Fibroblast of peridontal ligament (primary cell): Measurements from ENCODE around the gene NOP53.
"Not testable (repeated sequence)": the region's sequence is repeated elsewhere in the genome, so short reads cannot be mapped to it uniquely, and the experiment has no call there.

Experiments used
- DNase-seq: peaks from one replicate; pipeline ENCODE4 v3.0.0-alpha.2; 2010; ENCODE audit errors: extremely low read depth

The NOP53 gene

DNA sequence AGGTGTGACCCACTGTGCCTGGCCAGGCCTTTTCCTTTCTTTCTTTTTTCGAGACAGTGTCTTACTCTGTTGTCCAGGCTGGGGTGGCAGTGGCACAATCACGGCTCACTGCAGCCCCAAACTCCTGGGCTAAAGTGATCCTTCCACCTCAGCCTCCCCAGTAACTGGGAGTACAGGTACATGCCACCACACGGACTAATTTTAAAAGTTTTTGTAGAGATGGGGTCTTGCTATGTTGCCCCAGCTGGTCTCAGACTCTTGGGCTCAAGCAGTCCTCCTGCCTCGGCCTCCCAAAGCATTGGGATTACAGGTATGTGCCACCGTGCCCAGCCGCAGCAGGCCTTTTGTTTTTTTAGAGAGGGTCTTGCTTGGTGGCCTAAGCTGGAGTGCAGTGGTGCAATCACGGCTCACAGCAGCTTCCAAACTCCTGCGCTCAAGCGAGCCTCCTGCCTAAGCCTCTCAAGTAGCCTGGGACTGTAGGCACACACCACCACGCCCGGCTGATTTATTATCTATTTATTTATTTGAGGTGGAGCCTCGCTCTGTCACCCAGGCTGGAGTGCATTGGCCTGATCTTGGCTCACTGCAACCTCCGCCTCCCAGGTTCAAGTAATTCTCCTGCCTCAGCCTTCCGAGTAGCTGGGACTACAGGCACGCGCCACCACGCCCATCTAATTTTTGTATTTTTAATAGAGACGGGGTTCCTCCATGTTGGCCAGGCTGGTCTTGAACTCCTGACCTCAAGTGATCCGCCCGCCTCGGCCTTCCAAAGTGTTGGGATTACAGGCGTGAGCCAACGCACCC is 32.1 kb downstream of the NOP53 start:
- not testable (repeated sequence) for DNase-seq

DNA sequence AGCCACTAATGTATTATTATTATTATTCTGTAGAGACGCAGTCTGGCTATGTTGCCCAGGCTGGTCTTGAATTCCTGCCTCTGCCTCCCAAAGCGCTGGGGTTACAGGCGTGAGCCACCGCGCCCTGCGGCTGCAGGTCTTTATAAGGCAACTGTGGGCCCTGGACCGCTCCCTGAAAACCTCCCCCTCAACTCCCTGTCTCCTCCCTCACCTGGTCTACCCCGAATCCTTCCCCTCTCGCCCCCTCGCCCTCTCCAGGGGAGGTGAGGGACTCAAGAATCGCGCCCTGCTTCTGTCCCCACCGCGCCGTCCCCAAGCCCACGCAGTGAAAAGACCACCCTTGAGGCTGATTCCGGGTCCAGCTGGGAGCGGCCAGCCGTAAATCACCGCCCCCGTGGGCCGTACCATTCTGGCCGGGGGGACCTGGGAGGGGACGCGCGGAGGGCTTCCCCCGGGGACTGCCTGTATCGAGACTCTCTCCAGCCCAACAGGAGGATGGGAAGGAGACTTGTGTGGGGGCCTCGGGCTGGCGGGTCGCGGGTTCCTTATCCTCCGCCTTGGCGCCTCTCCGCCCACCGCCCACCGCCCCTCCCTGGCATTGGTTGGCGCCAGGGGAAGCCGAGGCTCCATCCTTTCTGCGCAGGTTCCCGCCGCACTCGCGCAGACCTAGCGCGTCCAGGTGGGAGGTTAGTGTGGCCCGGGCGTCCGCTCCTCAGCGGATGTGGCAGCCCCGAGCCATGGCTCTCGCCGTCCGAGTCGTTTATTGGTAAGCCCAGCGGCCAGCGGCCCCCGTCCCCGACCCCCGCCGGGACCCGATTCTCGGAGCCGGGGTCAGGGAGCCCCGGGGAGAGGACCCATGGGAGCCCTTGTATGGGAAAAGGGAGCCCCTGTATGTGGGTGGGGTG is 33.0 kb downstream of the NOP53 start, which contains the start of gene SELENOW:
Gene SELENOW, plus strand, starts transcription at position 655 of the 905 bp plus-strand sequence. Its CDS starts 83 bp downstream, at position 738.
- DNase-seq, result peak; percentile 60

DNA sequence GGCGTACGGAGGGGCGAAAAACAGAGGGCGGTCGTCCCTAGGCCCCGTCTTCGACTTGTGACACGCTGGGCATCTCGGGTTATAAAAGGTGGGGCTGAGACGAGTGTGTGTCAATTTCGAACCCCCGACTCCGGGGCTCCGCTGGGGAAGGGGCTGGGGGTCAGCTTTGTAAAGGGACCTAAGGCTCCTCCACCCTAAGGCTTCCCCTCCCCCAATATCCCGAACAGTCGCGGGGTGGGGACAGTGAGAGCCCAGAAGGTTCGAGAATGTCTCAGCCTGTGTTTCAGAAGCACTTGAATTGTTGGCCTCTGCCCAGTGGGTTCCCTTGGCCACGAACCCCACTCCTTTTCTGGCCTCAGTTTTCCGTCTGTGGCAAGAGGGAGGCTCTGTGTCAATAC is 33.6 kb downstream of the NOP53 start:
- peak; percentile 25 for DNase-seq

GRCh38 chr19:47779524-47780214 is 34.3 kb downstream of the NOP53 start:
- no peak for DNase-seq

GRCh38 chr19:47780215-47780551 is 34.8 kb downstream of the NOP53 start:
- DNase-seq, result no peak

GRCh38 chr19:47781590-47782262 is 36.4 kb downstream of the NOP53 start:
- peak; percentile 33 for DNase-seq

DNA sequence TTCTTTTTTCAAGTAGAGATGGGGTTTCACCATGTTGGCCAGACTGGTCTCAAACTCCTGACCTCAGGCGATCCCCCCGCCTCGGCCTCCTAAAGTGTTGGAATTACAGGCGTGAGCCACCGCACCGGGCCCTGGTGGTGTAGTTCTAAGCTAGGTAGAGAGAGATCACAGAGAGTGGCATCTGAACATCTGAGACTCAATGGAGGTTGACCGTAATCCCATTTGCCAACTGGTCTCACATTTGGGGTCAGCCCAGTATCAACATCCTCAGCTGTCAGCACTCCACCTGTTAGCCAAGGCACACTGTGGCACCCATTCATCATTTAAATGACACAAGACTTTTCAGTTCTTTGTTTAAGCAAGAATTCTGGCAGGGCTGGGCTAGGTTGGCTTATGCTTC is 41.2 kb downstream of the NOP53 start:
- no peak for DNase-seq

DNA sequence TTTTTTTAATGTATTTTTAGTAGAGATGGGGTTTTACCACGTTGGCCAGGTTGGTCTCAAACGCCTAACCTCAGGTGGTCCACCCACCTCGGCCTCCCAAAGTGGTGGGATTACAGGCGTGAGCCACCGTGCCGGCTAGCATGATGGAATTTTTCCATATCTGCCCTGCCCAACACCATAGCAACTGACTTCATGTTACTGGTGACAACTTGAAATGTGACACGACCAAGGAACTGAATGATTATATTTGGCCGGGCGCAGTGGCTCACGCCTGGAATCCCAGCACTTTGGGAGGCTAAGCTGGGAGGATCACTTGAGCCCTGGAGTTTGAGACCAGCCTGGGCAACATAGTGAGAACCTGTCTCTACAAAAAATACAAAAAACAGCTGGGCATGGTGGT is 42.0 kb downstream of the NOP53 start:
- not testable (repeated sequence) for DNase-seq

DNA sequence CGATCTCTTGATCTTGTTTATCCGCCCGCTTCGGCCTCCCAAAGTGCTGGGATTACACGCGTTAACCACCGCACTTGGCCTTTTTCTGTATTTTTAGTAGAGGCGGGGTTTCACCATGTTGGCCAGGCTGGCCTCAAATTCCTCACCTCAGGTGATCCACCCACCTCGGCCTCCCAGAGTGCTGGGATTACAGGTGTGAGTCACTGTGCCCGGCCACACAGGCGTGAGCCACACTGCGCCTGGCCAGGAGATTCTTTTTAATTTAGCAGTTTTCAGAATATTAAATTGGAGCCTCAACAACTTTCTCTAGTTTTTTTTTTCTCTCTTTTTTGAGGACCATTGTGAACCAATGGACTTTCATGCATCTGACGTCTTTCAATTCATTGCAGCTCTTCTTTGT is 44.5 kb downstream of the NOP53 start:
- DNase-seq, result not testable (repeated sequence)

GRCh38 chr19:47790398-47790814 is 45.1 kb downstream of the NOP53 start:
- peak; percentile 55 for DNase-seq

- no peak for DNase-seq
These were observed 47.3 kb downstream of the NOP53 start for GRCh38 chr19:47792616-47793015.

- DNase-seq, result no peak
These were observed 49.2 kb downstream of the NOP53 start for GRCh38 chr19:47794526-47794925.

GRCh38 chr19:47796785-47797184 is 51.4 kb downstream of the NOP53 start:
- no peak for DNase-seq

- DNase-seq, result no peak
These were observed 52.9 kb downstream of the NOP53 start for GRCh38 chr19:47797996-47798903.

DNA sequence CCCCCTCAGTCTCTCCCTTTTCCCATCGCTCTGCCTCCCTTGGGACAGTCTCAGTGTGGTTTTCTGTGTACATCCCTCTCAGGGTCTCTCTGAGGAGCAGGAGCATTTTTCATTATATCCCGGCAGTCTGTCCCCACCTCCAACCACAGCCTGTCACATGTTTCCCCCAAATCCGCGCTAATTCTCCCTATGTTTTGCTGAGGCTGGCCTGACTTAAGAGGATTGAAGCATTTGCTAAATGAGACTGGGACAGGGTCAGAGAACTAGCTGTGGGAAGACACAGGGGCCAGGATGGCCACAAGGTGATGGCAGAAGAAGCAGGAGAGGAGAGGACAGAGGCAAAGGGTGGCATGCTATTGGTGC is 53.5 kb downstream of the NOP53 start:
- DNase-seq, result no peak

DNA sequence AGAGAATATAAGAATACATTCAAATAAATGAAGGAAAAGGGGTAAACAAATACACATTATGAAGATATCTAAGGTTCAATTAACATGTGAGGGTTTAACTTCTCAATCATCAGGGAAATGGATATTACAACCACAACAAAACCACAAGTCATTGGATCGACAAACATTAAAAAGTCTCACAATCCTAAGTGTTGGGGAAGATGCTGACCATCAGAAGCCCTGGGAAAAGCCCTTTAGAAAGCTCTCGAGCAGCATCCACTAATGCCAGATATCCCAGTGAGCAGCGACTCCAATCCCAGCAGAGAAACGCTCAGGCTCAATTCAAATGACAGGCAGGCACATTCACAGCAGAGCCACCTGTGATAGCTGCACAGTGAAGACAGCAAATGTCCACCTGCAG is 55.9 kb downstream of the NOP53 start:
- no peak for DNase-seq

- no peak for DNase-seq
These were observed 57.2 kb downstream of the NOP53 start for GRCh38 chr19:47802521-47803043.

GRCh38 chr19:47803148-47803547 is 57.8 kb downstream of the NOP53 start:
- not testable (repeated sequence) for DNase-seq

GRCh38 chr19:47803671-47804070 is 58.3 kb downstream of the NOP53 start:
- DNase-seq, result not testable (repeated sequence)

- not testable (repeated sequence) for DNase-seq
These were observed 59.1 kb downstream of the NOP53 start, which contains the start of gene TPRX1 for GRCh38 chr19:47804451-47804850. TPRX1 (minus strand) TSS chr19:47804551; CDS start chr19:47804539, 12 bp downstream.
